Activated gamma-delta T cell treated with anti-CD3 and anti-CD28 coated beads, Interleukin-2, amount 50 U/mL, for 16 hours (primary cell): ENCODE data around the gene CD99L2.

Experiments
- DNase-seq: peaks from one replicate; pipeline ENCODE4 v3.0.0-alpha.2; 2020; ENCODE audit warnings: low read depth

Gene CD99L2

GRCh38 chrX:150792949-150793527 is 105.4 kb downstream of the CD99L2 start:
- no peak for DNase-seq

- no peak for DNase-seq
These were observed 108.4 kb downstream of the CD99L2 start for GRCh38 chrX:150790021-150790420.

- no peak for DNase-seq
These were observed 116.8 kb downstream of the CD99L2 start for GRCh38 chrX:150781677-150782076.

GRCh38 chrX:150779385-150779784 is 119.1 kb downstream of the CD99L2 start:
- DNase-seq = no peak

- DNase-seq = no peak
These were observed 121.0 kb downstream of the CD99L2 start for GRCh38 chrX:150777328-150777992.

- no peak for DNase-seq
These were observed 122.7 kb downstream of the CD99L2 start for GRCh38 chrX:150775569-150776350.

GRCh38 chrX:150774798-150775568 is 123.5 kb downstream of the CD99L2 start:
- DNase-seq = no peak

GRCh38 chrX:150773634-150774033 is 124.8 kb downstream of the CD99L2 start:
- DNase-seq = no peak

- DNase-seq = no peak
These were observed 125.4 kb downstream of the CD99L2 start for GRCh38 chrX:150773117-150773516.

- peak; percentile 56 for DNase-seq
These were observed 126.1 kb downstream of the CD99L2 start for GRCh38 chrX:150772150-150772970.

- DNase-seq = no peak
These were observed 127.4 kb downstream of the CD99L2 start for GRCh38 chrX:150771116-150771515.

GRCh38 chrX:150770623-150771022 is 127.8 kb downstream of the CD99L2 start:
- DNase-seq = no peak

GRCh38 chrX:150769408-150769807 is 129.1 kb downstream of the CD99L2 start:
- DNase-seq = no peak

GRCh38 chrX:150768580-150769190 is 129.8 kb downstream of the CD99L2 start:
- DNase-seq = no peak

- no peak for DNase-seq
These were observed 130.4 kb downstream of the CD99L2 start for GRCh38 chrX:150768132-150768485.

- no peak for DNase-seq
These were observed 130.9 kb downstream of the CD99L2 start for GRCh38 chrX:150767475-150768131.

- no peak for DNase-seq
These were observed 131.4 kb downstream of the CD99L2 start for GRCh38 chrX:150767045-150767395.

GRCh38 chrX:150766351-150767044 is 132.0 kb downstream of the CD99L2 start:
- no peak for DNase-seq

GRCh38 chrX:150765782-150766350 is 132.6 kb downstream of the CD99L2 start:
- no peak for DNase-seq

- no peak for DNase-seq
These were observed 133.2 kb downstream of the CD99L2 start for GRCh38 chrX:150765237-150765636.
